ENCODE results near the gene EYA2. TPM values are rescaled to one million over a fixed set of nuclear protein-coding genes. Genes with fewer than 3 reads are reported as not detected.

EYA2 gene
- total RNA-seq, 1 donor from 2014 or later, result 9.0 TPM

- H3K4me3 Mint-ChIP-seq, result no peak overlapping the region
- H3K27ac Mint-ChIP-seq, result no peak overlapping the region
These were observed 163.6 kb downstream of the EYA2 start for GRCh38 chr20:47058236-47058635.

GRCh38 chr20:47059536-47059935 is 164.9 kb downstream of the EYA2 start:
- Mint-ChIP-seq H3K27ac (no peak overlapping the region), H3K27me3 (ENCODE audit: low read depth) (no peaks in the 10 kb centered on the region), H3K36me3 (peaks cover 3% of the 10 kb centered on the region), H3K4me1 (peaks cover 18% of the 10 kb centered on the region), H3K4me3 (no peak overlapping the region), H3K9me3 (peaks cover 9% of the 10 kb centered on the region)
- no peak for DNase-seq (ENCODE audit: low spot score in 2 of 2, unreplicated experiment in 2 of 2)
- TF ChIP-seq CTCF (IDR thresholded peaks at IDR 0.05; ENCODE audit: unreplicated experiment), result no peak

More at GRCh38 chr20:47058236-47058635, 163.6 kb downstream of the EYA2 start:
- H3K9me3 Mint-ChIP-seq, result peaks cover 7% of the 10 kb centered on the region
- H3K27me3 Mint-ChIP-seq (ENCODE audit: low read depth), result no peaks in the 10 kb centered on the region
- no peak for TF ChIP-seq CTCF (IDR thresholded peaks at IDR 0.05; ENCODE audit: unreplicated experiment)
- peaks cover 3% of the 10 kb centered on the region for H3K36me3 Mint-ChIP-seq
- no peak for DNase-seq (ENCODE audit: low spot score in 2 of 2, unreplicated experiment in 2 of 2)
- H3K4me1 Mint-ChIP-seq, result peaks cover 18% of the 10 kb centered on the region

GRCh38 chr20:47061549-47061948 is 166.9 kb downstream of the EYA2 start:
- Mint-ChIP-seq H3K9me3 (peaks cover 20% of the 10 kb centered on the region), H3K4me1 (peaks cover 11% of the 10 kb centered on the region), H3K4me3 (no peak overlapping the region), H3K27me3 (ENCODE audit: low read depth) (no peaks in the 10 kb centered on the region), H3K36me3 (peaks cover 7% of the 10 kb centered on the region), H3K27ac (peak overlapping the region; percentile 67)
- no peak for DNase-seq (ENCODE audit: low spot score in 2 of 2, unreplicated experiment in 2 of 2)
- no peak for TF ChIP-seq CTCF (IDR thresholded peaks at IDR 0.05; ENCODE audit: unreplicated experiment)

GRCh38 chr20:47062226-47062890 is 167.7 kb downstream of the EYA2 start:
- Mint-ChIP-seq H3K27me3 (ENCODE audit: low read depth) (no peaks in the 10 kb centered on the region), H3K4me1 (peaks cover 11% of the 10 kb centered on the region), H3K9me3 (peaks cover 27% of the 10 kb centered on the region), H3K36me3 (peaks cover 11% of the 10 kb centered on the region), H3K4me3 (no peak overlapping the region), H3K27ac (peak overlapping the region; percentile 67)
- DNase-seq (ENCODE audit: low spot score in 2 of 2, unreplicated experiment in 2 of 2), result peak in 1 of 2 experiments; percentile 24
- no peak for TF ChIP-seq CTCF (IDR thresholded peaks at IDR 0.05; ENCODE audit: unreplicated experiment)

GRCh38 chr20:47063407-47063806 is 168.8 kb downstream of the EYA2 start:
- Mint-ChIP-seq H3K4me3 (no peak overlapping the region), H3K4me1 (peaks cover 11% of the 10 kb centered on the region), H3K36me3 (peaks cover 15% of the 10 kb centered on the region), H3K27ac (peak overlapping the region; percentile 7), H3K27me3 (ENCODE audit: low read depth) (no peaks in the 10 kb centered on the region), H3K9me3 (peaks cover 36% of the 10 kb centered on the region)
- TF ChIP-seq CTCF (IDR thresholded peaks at IDR 0.05; ENCODE audit: unreplicated experiment), result no peak
- DNase-seq (ENCODE audit: low spot score in 2 of 2, unreplicated experiment in 2 of 2), result peak in 1 of 2 experiments; percentile 29
